Measurements from ENCODE around the gene COL5A1.

DNA sequence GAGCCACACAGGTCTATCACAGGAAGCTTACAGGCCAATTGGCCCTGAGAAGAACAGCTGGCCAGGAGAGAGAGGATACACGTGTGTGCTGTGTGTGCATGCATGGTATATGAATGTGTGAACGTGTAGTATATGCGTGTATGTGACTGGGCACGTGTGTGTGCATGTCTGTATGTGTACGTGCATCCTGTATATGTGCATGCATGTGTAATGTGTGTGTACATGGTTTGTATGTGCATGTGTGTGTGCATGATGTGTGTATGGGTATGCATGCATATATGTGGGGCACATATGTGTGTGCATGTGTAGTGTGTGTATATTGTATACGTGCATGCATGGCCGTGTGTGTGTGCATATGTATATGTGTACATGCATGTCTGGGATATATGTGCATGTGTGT, 182.0 kb downstream of the COL5A1 start:
- TF ChIP-seq, protein P1, sequence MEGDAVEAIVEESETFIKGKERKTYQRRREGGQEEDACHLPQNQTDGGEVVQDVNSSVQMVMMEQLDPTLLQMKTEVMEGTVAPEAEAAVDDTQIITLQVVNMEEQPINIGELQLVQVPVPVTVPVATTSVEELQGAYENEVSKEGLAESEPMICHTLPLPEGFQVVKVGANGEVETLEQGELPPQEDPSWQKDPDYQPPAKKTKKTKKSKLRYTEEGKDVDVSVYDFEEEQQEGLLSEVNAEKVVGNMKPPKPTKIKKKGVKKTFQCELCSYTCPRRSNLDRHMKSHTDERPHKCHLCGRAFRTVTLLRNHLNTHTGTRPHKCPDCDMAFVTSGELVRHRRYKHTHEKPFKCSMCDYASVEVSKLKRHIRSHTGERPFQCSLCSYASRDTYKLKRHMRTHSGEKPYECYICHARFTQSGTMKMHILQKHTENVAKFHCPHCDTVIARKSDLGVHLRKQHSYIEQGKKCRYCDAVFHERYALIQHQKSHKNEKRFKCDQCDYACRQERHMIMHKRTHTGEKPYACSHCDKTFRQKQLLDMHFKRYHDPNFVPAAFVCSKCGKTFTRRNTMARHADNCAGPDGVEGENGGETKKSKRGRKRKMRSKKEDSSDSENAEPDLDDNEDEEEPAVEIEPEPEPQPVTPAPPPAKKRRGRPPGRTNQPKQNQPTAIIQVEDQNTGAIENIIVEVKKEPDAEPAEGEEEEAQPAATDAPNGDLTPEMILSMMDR (optimal IDR thresholded peaks at IDR 0.05 in 1 of 3, IDR thresholded peaks at IDR 0.05 in 1 of 3, conservative IDR thresholded peaks at IDR 0.05 in 1 of 3; ENCODE audit: extremely low read depth in 1 of 3, insufficient read depth in 2 of 3, low read length in 3 of 3): no peak
- TF ChIP-seq EZH2 (IDR thresholded peaks at IDR 0.05; ENCODE audit: low read length): no peak
